ENCODE results near the gene PEX10. TPM values are rescaled to one million over a fixed set of nuclear protein-coding genes. Genes with fewer than 3 reads are reported as not detected.

The PEX10 gene
- total and polyA plus RNA-seq, 2 experiments from 2014 or later, result 34.2 to 37.5 TPM

DNA sequence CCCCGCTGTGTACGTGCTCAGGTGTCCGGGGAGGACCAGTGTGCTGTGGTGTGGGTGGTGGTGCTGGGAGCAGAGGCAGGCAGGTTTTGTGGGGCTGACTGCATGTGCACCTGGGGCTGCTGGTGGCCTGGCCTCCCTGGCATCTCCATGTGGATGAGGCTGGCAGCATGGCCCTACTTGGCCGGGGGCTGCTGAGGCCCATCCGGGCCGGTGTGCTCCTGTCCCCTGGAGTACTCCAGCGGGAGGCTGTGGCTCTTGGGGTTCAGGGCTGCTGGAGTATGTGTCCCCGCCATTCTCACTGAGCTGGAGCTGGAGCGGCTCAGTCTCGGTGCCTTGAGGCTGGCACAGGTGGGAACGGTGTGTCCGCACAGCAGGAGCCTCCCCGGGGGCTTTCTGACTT lies 20.8 kb upstream of the PEX10 start:
- Histone ChIP-seq H3K36me3 (no peaks in the 10 kb centered on the region), H3K4me1 (ENCODE audit: low read depth) (peaks cover 4% of the 10 kb centered on the region), H3K4me3 (no peak overlapping the region), H3K9me3 (ENCODE audit: low read depth) (no peaks in the 10 kb centered on the region), H3K27me3 (peaks cover 36% of the 10 kb centered on the region), H3K27ac (no peak overlapping the region)
- DNase-seq (ENCODE audit: low read depth in 1 of 2, low spot score in 1 of 2), result no peak
- TF ChIP-seq, protein P1, sequence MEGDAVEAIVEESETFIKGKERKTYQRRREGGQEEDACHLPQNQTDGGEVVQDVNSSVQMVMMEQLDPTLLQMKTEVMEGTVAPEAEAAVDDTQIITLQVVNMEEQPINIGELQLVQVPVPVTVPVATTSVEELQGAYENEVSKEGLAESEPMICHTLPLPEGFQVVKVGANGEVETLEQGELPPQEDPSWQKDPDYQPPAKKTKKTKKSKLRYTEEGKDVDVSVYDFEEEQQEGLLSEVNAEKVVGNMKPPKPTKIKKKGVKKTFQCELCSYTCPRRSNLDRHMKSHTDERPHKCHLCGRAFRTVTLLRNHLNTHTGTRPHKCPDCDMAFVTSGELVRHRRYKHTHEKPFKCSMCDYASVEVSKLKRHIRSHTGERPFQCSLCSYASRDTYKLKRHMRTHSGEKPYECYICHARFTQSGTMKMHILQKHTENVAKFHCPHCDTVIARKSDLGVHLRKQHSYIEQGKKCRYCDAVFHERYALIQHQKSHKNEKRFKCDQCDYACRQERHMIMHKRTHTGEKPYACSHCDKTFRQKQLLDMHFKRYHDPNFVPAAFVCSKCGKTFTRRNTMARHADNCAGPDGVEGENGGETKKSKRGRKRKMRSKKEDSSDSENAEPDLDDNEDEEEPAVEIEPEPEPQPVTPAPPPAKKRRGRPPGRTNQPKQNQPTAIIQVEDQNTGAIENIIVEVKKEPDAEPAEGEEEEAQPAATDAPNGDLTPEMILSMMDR (IDR thresholded peaks at IDR 0.05; ENCODE audit: low read depth, low read length), result no peak

DNA sequence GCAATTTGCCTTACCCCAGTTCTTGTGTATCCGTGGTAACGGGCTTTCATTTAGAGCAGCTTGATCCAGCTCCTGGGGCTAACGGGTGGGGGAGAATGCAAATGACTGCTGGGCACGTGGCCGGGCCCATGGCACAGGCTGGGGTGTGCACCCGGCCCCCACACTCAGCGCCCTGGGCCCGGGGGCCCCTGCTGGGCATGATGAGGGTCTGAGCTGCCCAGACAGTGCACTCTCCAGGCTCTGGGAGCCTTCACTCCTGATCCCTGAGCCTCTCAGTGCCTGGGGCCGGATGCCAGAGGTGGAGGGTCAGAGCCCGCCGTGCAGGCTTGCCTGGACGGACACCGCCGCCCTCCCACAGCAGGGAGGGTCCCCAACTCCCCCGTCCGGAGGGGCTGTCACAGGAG lies 20.1 kb upstream of the PEX10 start:
- no peaks in the 10 kb centered on the region for H3K9me3 ChIP-seq (ENCODE audit: low read depth)
- H3K27ac ChIP-seq, result no peak overlapping the region
- no peak overlapping the region for H3K4me3 ChIP-seq
- peaks cover 4% of the 10 kb centered on the region for H3K4me1 ChIP-seq (ENCODE audit: low read depth)
- H3K27me3 ChIP-seq, result peaks cover 36% of the 10 kb centered on the region
- H3K36me3 ChIP-seq, result no peaks in the 10 kb centered on the region
- TF ChIP-seq, protein P1 (IDR thresholded peaks at IDR 0.05; ENCODE audit: low read depth, low read length), result no peak
- DNase-seq (ENCODE audit: low read depth in 1 of 2, low spot score in 1 of 2), result no peak

DNA sequence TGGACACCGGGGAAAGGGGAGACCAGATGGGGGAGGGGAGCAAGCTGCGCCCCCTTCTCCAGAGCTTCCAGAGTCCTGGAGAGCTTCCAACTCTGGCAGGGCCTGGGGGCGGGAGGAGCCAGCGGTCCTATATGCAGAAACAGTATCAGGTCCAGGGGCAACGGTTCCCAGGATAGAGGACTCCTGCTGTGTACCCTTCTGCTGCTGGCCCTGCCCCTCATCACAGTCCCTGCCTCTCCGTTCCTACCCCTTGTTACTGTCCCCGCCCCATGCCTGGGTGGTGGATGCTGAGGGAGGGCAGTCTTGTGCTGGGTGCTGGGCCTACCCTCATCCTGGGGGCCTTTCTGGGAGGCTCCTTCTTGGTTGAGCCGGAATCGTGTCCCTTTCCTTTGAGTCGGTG lies 19.2 kb upstream of the PEX10 start:
- H3K4me1 ChIP-seq (ENCODE audit: low read depth), result peaks cover 4% of the 10 kb centered on the region
- DNase-seq (ENCODE audit: low read depth in 1 of 2, low spot score in 1 of 2), result no peak
- TF ChIP-seq, protein P1 (IDR thresholded peaks at IDR 0.05; ENCODE audit: low read depth, low read length), result no peak

DNA sequence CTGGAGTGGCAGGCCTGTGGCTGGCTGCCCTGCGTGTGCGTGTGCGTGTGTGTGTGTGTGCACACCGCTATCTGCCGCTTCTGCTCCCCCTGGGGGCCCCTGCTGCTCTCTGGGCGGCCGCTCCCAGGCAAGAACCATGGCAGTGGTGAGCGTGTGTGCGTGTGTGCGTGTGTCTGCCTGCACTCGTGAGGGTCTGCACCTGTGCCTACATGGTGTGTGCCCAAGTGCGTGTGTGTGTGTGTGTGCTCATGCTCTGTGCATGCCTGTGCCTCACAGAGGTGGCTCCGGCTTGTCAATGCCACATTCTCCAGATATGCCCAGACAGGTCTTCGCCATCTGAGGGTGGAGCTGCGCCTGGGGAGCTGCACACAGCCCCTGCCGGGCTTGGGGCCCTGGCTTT lies 18.7 kb upstream of the PEX10 start:
- DNase-seq (ENCODE audit: low read depth in 1 of 2, low spot score in 1 of 2), result no peak
- Histone ChIP-seq H3K4me3 (no peak overlapping the region), H3K27me3 (peaks cover 32% of the 10 kb centered on the region), H3K4me1 (ENCODE audit: low read depth) (peaks cover 4% of the 10 kb centered on the region), H3K9me3 (ENCODE audit: low read depth) (no peaks in the 10 kb centered on the region), H3K36me3 (no peaks in the 10 kb centered on the region), H3K27ac (no peak overlapping the region)
- TF ChIP-seq, protein P1 (IDR thresholded peaks at IDR 0.05; ENCODE audit: low read depth, low read length), result no peak

More for the DNA sequence above, 19.2 kb upstream of the PEX10 start:
- H3K4me3 ChIP-seq, result no peak overlapping the region
- peaks cover 33% of the 10 kb centered on the region for H3K27me3 ChIP-seq
- no peak overlapping the region for H3K27ac ChIP-seq
- no peaks in the 10 kb centered on the region for H3K9me3 ChIP-seq (ENCODE audit: low read depth)
- no peaks in the 10 kb centered on the region for H3K36me3 ChIP-seq

DNA sequence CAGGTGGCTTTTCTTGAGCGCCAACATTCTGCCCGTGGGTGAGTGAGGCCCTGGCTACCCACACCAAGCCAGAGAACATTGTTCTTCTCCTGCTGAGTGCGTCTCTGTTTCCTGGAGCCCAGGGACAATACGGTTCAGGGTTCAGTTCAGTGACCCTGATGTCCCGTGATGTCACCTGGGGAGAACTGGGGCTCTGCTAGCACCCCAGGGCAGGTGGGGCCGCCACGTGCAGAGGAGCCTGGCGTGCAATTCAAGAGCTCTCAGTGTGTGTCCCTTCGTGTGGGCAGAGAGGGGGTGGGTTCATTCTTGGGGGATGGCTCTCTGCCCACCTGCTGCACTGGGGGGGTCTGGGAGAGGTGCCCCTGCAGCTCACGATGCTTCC lies 18.2 kb upstream of the PEX10 start:
- Histone ChIP-seq H3K4me1 (ENCODE audit: low read depth) (peaks cover 4% of the 10 kb centered on the region), H3K27me3 (peaks cover 29% of the 10 kb centered on the region), H3K4me3 (no peak overlapping the region), H3K27ac (no peak overlapping the region), H3K9me3 (ENCODE audit: low read depth) (no peaks in the 10 kb centered on the region), H3K36me3 (no peaks in the 10 kb centered on the region)
- TF ChIP-seq, protein P1 (IDR thresholded peaks at IDR 0.05; ENCODE audit: low read depth, low read length), result no peak
- DNase-seq (ENCODE audit: low read depth in 1 of 2, low spot score in 1 of 2), result no peak

Measured in cardiac muscle cell (in vitro differentiated cells and primary cell).